LNCaP clone FGC (cell line): Measurements from ENCODE around the gene PTBP2.

Experiments used
- DNase-seq: peaks from one replicate; pipeline ENCODE4 v3.0.0-alpha.2; 2011; ENCODE audit warnings: low read depth
- H3K4me3 ChIP-seq: 2 replicates; pipeline ENCODE4 v1.5.1; 2011; ENCODE audit warnings: mild to moderate bottlenecking, low read depth, low read length, control low read depth
- TF ChIP-seq, protein P1 (sequence below): IDR thresholded peaks from 2 replicates; pipeline ENCODE4 v1.5.1; 2012; ENCODE audit warnings: mild to moderate bottlenecking; ENCODE audit not compliant: control insufficient read depth, insufficient read depth; ENCODE audit errors: extremely low read depth

Gene PTBP2

DNA sequence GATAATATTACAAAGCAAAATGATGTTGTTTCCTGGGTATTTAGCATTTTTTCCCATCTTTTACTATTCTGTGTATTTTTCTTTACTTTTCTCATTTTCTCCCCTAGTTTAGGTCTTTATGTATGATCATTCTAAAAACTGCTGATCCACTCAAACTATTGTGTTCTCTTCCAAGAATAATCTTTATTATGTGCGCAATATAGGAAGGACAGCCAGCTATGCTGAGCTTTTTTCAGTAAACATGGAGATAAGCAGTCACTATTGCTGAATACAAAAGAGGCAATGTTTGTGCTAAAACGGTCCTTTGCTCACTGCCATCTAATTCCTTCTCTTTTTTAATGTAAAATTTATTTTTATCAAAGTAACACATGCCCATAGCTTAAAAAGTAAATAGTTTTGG, 6.7 kb upstream of the PTBP2 start:
- DNase-seq = no peak
- TF ChIP-seq, protein P1, sequence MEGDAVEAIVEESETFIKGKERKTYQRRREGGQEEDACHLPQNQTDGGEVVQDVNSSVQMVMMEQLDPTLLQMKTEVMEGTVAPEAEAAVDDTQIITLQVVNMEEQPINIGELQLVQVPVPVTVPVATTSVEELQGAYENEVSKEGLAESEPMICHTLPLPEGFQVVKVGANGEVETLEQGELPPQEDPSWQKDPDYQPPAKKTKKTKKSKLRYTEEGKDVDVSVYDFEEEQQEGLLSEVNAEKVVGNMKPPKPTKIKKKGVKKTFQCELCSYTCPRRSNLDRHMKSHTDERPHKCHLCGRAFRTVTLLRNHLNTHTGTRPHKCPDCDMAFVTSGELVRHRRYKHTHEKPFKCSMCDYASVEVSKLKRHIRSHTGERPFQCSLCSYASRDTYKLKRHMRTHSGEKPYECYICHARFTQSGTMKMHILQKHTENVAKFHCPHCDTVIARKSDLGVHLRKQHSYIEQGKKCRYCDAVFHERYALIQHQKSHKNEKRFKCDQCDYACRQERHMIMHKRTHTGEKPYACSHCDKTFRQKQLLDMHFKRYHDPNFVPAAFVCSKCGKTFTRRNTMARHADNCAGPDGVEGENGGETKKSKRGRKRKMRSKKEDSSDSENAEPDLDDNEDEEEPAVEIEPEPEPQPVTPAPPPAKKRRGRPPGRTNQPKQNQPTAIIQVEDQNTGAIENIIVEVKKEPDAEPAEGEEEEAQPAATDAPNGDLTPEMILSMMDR = no peak
- H3K4me3 ChIP-seq = no peak overlapping the region

DNA sequence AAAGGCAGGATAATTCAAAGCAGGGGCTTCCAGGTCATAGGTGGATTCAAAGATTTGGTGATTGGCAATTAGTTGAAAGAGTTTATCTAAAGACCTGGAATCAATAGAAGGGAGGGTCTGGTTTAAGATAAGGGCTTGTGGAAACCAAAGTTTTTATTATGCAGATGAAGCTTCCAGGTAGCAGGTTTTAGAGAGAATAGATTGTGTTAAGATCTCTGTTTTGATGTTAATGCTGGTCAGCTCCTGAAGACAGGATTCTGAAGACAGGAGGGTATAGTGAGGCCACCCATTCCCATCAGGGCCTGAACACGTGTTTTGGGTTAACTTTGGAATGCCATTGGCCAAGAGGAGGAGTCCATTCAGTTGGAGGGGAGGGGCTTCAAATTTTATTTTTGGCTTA, 6.1 kb upstream of the PTBP2 start:
- DNase-seq = no peak
- H3K4me3 ChIP-seq = no peak overlapping the region
- TF ChIP-seq, protein P1 = no peak

DNA sequence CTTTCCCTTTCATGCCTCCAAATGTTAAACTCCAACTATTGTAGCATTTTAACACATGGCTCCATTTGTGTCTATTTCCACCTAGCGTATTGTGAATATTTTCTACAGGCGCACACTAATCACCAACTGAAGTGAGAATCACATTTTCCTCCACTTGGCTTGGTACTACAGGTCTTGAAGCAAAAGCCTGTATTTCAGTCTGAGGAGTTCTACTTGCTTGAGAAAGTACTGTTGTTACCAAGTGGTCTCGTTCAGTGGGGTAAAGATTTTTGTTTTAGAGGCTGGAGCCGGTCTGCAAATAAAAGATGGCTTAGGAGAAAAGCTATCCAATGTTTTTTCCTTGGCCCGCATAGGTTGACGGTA, 550 bp upstream of the PTBP2 start:
- H3K4me3 ChIP-seq = peak overlapping the region; percentile 96
- TF ChIP-seq, protein P1 = no peak
- no peak for DNase-seq

GRCh38 chr1:96722161-96722922, 758 bp downstream of the PTBP2 start:
- peak overlapping the region; percentile 96 for H3K4me3 ChIP-seq
- TF ChIP-seq, protein P1 = no peak
- DNase-seq = no peak

DNA sequence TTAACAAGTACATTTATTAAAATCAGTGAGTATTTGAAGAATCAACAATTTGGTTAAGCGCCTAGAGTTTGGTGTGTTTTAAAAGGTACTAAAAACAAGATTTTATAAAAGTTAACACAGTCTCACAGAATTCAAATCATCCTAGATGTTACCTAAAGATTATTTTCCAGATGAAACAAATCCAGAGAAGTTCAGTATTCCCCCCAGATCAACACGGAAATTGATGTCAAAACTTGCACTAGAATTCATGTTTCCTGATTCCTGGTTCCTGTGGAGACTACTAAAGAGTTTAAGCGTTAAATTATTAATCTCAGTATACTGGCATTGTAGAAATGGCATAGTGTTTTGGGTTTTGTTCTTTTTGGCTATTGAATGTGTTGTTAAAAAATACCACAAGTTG, 1.4 kb downstream of the PTBP2 start:
- TF ChIP-seq, protein P1 = no peak
- peak overlapping the region; percentile 96 for H3K4me3 ChIP-seq
- no peak for DNase-seq

DNA sequence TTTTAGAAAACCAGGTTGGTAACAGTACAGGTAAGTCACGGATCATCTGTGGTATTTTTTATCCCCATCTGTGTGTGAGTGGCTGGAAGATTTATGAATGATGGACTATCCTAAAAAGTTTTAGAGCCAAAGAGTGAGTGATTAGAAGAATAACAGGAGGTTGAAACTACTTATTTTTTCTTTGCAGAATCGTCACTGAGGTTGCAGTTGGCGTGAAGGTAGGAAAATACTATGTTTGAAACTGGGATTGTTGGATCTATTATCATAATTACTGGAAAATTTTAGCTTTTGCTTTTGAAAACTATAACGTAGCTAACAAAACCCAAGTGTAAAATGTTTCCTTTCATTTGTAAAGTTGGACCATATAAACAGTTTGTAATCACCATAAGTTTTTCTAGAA, 1.8 kb downstream of the PTBP2 start:
- peak overlapping the region; percentile 96 for H3K4me3 ChIP-seq
- TF ChIP-seq, protein P1 = no peak
- no peak for DNase-seq

DNA sequence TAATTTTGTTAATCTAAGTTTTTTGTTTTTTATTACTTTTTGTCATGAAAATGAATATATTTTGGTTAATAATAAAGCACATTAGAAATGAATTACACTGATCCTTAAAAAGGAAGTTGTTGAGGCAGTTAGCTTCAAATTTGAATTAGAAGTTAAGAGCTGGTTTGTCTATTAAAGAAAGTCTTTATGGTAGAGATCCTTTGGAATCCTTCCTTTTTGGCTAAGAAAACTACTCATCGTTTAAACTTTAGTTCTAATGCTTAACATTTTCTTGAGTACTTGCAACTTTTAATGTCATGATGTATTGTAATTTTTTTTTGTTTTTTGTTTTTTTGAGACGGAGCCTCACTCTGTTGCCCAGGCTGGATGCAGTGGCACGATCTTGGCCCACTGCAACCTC, 2.4 kb downstream of the PTBP2 start:
- TF ChIP-seq, protein P1 = no peak
- no peak for DNase-seq
- H3K4me3 ChIP-seq = no peak overlapping the region
